H1 (cell line): ENCODE results near the gene ALOX15B. TPM values are rescaled to one million over a fixed set of nuclear protein-coding genes. Genes with fewer than 3 reads are reported as not detected.

Source experiments
- CBX5 ChIP-seq: fragments of 300-800, 300-1000 bp; sonication (generic); IDR thresholded peaks from 2 replicates; pipeline ENCODE4 v1.7.1; 2016; ENCODE audit warnings: antibody characterized with exemption, low read length, low read depth
- JUND ChIP-seq: IDR thresholded peaks from 2 replicates; pipeline ENCODE4 v1.6.1; 2011; ENCODE audit warnings: mild to moderate bottlenecking, improper control_type of control experiment, low read length
- RBBP5 ChIP-seq: IDR thresholded peaks from 2 replicates; pipeline ENCODE4 v1.7.1; 2012; ENCODE audit warnings: low read depth, mild to moderate bottlenecking, inconsistent platforms, low read length, moderate library complexity, borderline replicate concordance
- SP4 ChIP-seq: IDR thresholded peaks from 2 replicates; pipeline ENCODE4 v1.6.1; 2012; ENCODE audit warnings: low read length, inconsistent platforms
- polyA plus RNA-seq, 7 experiments: library from polyadenylated mRNA; depleted of rRNA in 3 of 7; stranded (reverse) in 5 of 7; unstranded in 2 of 7; fragments of >200 nt in 5 of 7; fragments of 200-250 nt in 2 of 7; gene quantifications; 1 replicate in 5 of 7; 2 replicates in 1 of 7; 4 replicates in 1 of 7; pipeline versions ENCODE4 v1.2.1 to v1.2.3, GENCODE V29; 2011 to 2013; ENCODE audit warnings: missing spikeins in 2 of 7, mixed read lengths in 2 of 7
- total RNA-seq: library from RNA; stranded (reverse); fragmentation: NEBNext Ultra II Directional; extraction: Animal tissue kit (Norgen Biotek cat#: 25700); gene quantifications from 2 replicates; pipeline ENCODE4 v1.2.1, GENCODE V29; 2021

The ALOX15B gene
- total and polyA plus RNA-seq, 2 of the 8 experiments (the other 6 are each of a cell fraction or from before 2014, with no cell fraction given): 0.63 to 0.91 TPM

DNA sequence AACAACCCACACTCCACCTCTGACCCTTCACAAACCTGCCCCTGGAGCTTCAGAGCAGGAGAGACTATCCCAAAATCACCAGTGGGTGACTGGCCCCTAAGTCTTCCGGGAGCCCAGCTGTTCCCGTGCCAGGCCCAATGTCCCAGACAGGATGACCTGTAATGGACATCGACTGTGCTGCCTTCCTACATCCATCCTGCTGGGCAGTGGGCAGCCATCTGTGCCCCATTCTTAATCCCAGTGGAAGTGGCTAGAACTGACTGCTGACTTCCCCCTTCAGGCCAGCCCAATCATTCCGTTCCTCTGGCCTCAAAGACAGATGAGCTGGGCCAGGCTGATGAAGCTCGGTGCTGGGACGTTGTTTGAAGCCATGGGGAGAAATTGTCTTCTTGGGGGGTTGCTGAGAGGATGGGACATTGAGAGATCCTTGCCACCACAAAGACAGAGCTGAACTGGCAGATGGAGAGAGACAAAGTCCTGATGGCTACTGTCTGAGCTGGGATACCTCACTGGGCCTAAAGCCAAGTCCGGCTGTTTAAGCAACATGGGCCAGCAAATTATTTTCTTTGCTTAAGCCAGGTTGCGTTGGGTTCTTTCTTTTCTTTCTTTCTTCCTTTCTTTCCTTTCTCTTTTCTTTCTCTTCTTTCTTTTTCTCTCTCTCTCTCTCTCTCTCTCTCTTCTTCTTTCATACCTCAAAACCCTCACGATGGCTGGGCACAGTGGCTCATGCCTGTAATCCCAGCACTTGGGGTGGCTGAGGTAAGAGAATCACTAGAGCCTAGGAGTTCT is 17.9 kb upstream of the ALOX15B start (continued):
- TF ChIP-seq SP4: no peak
- TF ChIP-seq JUND: no peak
- TF ChIP-seq RBBP5: no peak
- no peak for TF ChIP-seq CBX5
